Stimulated activated CD8-positive, alpha-beta memory T cell treated with anti-CD3 and anti-CD28 coated beads, Interleukin-4, amount 100 ng/mL, for 24 hours (primary cell): Measurements from ENCODE around the gene PROSER2.
"Not testable (repeated sequence)": the region's sequence is repeated elsewhere in the genome, so short reads cannot be mapped to it uniquely, and the experiment has no call there.

Source experiments
- DNase-seq: peaks from one replicate; pipeline ENCODE4 v3.0.0-alpha.2; 2020; ENCODE audit warnings: low read depth

The PROSER2 gene

DNA sequence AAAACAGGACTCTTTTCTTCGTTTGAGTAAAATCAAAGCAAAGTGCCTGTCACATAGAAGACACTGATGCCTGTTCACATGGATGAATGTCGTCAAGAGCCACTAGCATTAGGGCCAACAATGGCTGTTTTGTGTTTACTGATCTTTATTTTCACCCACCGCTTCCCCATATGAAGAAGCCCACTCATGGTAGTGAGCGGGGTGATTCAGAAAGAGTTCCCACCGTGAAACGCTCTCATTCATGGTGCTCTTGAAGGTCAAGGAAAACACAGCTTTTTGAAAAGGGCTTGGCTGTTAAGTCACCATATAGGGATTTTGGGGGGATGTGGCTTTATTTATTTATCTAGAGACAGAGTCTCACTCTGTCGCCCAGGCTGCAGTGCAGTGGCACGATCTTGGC, 12.5 kb downstream of the PROSER2 start:
- DNase-seq, result no peak

DNA sequence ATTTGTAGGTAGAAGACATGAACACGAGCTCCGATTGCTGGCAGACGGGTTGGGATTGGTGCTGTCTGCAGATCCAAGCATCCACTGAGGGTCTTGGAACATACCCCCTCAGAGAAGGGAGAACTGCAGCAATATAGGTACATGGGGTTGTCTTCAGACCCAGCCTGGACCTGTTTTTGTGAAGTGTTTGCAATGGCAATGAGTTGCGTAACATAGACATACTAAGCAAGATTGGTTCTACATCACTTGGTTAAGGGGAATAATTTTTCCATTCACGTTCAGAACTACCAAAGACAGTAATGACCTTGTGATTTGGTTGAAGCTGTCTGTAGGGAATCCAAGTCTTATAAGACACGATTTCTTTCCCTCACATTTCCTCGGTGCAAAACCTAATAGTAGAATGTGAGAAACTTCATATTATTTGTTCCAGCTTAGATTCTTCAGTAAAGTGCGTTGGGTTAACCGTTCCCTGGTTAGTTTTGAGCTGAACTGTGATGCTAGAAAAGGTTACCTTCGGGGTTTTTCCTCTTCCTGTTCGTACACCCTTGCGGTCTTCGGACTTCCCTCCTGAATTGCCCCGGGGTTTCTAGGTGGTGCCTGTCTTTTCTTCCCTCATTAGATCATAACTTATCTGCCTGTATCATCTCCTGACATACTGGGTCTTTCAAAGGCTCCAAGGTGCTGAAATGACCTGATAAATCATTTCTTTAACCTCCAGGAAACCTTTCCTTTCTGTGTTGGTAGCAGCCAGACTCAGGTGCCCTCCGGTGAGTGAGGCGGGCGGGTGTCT, 14.4 kb downstream of the PROSER2 start:
- no peak for DNase-seq

DNA sequence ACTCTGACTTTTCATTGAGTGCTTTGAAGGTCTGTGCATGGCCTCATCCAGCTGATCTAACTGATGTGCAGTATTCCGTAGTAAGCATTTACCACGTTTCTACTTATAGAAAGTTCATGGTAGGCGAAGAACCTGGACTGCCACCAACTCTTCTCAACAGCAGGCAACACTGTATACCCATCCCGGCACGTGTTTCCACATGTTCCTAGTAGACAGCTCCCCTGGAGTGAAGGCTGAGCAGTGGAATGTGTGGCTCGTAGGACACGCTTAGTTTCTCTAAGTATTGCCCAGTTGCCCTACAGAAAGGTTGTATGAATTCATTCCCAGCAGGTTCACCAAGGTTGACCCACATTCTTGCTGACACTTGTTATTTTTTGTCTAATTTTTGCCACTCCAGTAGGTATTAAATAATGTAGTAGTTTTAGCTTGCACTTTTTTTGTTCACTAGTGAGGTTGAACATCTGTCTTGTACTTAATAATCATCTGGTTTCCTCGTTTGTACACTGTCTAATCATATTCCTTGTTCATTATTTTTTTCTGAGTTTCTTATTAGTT, 15.2 kb downstream of the PROSER2 start:
- DNase-seq, result no peak

DNA sequence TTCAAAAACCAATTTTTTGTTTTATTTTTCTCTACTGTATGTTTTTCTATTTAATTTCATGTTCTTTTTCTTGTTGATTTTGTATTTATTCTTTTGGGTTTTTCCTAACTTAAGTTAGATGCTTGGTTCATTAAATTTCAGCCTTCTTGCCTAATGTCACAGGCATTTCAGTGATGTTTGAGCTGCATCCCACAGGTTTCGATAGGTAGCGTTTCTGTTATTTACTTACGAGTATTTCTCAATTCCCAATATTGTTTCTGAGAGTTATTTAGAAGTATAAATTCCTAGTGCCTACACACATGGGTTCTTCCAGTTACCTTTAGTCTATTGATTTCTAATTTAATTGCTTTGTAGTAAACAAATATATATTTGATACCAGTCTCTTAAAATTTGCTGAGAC, 18.2 kb downstream of the PROSER2 start:
- DNase-seq, result no peak

DNA sequence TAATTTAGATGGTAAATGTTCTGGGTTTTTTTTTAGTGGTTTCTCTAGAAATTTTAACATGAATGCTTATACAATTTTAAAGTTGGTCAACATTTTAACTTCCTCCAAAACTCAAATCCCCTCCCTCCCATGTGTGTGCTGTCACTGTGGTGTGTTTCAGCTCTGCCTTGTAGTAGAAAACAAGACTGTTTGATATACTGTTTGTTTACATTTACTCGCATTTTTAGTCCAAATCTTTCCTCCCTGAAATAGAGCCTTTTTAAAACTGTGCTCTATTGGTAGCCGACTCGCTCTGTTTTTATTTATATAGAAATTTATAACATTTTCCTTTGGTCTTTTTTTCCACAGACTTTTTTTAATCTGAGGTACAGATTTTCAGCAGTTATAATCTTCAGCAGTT, 19.3 kb downstream of the PROSER2 start:
- DNase-seq, result no peak

DNA sequence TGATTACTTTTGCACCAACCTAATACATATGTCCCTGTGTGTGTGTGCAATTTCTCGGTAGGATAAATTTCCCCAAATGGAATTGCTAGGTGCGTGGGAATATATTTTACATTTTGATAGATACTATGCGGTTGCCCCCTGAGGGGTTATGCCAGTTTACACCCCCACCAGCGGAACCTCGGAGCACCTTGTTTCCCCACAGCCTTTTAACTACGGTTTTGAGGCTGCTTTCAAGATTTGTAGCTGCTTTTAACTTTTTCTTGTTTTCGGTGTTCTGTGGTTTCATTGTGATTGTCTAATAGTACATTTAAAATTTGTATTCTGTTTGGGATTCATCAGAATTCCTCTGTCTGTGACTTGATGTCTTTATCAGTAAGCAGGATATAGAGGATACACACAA, 22.0 kb downstream of the PROSER2 start:
- DNase-seq, result no peak

DNA sequence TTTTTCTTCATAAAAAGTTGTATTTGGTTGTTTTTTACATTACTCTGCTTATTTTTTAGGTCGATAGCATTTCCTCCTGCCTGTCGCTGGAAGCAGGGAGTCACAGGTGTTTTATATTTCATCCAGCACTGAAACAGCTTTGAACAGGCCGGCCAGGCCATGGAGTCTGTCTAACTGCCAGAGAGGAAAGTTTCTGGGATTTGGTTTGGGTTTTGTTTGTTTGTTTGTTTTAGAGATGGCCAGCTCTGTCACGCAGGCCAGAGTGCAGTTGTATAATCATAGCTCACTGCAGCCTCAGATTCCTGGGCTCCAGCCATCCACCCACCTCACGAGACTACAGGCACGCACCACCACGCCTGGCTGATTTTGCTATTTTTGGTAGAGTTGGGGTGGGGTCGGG, 23.4 kb downstream of the PROSER2 start:
- no peak for DNase-seq

DNA sequence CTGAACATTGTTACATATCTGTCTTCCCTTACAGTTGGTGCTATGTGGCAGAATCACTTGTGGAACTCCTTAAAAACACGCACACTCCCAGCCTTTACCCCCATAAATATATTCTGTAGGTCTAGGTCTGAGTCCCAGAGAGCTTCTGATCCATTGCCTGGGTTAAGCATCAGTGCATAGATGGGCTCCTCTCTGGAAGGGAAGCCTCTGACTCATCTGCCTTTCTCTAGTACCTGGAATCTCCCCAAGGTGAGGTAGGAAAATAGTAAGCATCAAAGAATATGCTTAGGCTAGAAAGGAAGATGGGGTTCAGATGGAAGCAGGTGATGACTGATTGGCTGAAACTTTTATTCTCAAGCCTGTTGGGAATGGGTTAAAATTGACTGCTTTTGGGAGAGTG, 26.1 kb downstream of the PROSER2 start:
- no peak for DNase-seq

DNA sequence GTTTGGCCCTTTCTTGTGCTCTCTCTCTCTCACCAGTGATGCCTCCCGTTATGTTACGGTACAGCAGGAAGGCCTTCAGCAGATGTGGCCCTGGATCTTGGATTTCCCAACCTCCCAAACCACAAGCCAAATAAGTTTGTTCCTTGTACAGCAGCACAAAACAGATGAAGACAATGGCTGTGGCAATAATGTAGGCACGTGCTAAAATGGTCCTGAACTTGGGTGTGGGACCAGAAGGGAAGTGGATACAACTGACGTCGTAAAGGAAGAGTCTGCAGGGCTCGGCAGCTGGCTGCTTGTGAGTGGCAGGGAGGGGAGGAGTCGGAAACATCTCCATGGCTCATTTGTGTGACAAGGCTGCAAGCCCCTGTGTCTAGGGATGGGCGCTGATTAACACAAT, 26.8 kb downstream of the PROSER2 start:
- no peak for DNase-seq

DNA sequence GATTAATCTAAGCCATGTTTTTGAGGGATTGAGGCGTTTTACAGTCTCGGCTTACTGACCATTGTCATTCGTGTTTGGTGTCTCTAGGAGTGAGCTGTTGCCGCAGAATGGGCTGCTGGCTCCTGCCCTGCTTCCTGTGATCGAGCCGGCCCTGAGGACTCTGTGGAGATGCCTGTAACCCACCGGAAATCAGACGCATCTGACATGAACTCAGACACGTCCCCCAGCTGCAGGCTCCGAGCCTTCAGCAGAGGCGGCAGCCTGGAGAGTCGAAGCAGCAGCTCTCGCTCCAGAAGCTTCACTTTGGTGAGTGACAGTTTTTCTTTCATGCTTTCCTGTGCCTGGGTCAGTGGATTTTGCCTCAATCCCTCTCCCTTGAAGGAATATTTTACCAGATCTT, 28.8 kb downstream of the PROSER2 start:
- DNase-seq, result no peak

DNA sequence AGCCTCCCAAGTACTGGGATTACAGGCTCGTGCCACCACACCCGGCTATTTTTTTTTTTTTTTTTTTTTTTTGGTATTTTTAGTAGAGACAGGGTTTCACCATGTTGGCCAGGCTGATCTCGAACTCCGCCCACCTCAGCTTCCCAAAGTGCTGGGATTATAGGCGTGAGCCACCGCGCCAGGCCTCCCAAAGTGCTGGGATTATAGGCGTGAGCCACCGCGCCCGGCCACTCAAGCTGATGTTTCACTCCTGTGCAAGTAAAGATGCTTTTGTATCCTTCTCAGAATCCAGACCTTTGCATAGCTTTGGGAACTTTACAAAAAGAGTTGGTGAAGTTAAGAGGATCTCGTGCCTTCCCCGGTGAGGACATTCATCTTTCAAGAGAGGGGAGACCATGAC, 29.5 kb downstream of the PROSER2 start:
- DNase-seq, result not testable (repeated sequence)

DNA sequence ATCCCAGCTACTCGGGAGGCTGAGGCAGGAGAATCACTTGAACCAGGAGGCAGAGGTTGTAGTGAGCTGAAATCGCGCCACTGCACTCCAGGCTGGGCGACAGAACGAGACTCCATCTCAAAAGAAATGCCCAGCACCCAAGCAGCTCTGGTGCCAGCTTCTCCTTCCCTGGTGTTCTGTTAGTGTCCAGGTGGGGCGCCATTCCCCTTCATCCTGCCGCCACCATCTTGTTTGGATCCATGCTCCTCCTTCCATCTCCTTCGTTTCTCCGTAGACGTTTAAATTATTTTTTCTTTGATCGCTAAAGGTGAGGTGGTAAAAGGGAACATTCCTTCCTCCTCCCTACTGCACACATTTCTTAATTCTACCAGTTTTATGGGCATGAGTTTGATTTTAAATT, 30.3 kb downstream of the PROSER2 start:
- no peak for DNase-seq

DNA sequence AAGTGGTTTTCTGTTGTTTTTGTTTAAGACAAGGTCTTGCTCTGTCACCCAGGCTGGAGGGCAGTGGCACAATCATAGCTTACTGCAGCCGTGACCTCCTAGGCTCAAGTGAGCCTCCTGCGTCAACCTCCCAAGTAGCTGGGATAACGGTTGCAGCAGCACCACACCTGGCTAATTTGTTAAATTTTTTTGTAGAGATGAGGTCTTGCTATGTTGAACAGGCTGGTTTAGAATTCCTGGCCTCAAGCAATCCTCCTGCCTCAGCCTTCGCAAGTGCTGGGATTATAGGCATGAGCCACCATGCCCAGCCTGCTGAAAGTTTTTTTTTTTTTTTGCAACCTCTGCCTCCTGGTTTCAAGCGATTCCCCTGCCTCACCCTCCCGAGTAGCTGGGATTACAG, 31.1 kb downstream of the PROSER2 start:
- DNase-seq, result no peak

DNA sequence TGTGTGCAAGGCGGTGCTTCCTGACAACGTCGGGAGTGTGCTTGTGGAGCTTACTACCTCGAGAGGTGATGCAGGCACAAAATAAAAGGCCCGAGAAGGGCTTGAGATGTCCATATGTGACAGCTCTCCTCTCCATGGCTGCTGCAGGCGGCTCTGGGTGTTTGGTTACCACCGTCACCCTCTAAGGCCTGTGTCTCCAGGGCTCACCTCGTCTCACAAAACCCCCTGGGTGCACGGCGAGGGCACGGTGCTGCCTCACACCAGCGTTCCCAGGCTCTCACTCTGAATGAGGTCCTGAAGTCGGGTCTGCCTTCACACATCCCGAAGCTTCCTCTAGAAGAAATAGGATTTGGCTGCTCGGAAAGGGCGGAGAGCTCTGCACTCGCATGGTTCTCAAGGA, 32.9 kb downstream of the PROSER2 start:
- no peak for DNase-seq

DNA sequence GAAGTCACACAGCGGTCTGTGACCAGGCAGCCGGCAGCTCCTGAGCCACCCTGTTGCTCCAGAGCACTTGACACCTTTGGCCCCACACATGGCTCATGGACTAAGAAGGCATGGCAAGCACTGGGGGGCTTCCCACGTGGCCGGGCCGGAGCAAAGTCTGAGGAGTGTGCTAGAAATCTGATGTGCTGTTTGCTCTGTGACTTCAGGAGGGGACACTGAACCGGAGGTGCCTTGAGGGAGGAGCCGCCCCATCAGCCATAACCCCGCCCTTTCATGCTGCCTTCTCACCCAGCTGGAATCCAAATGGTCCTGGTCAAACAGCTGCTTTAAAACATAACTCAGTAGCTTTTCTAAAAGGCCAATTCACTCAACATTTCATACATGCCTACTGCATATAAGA, 33.5 kb downstream of the PROSER2 start:
- no peak for DNase-seq

DNA sequence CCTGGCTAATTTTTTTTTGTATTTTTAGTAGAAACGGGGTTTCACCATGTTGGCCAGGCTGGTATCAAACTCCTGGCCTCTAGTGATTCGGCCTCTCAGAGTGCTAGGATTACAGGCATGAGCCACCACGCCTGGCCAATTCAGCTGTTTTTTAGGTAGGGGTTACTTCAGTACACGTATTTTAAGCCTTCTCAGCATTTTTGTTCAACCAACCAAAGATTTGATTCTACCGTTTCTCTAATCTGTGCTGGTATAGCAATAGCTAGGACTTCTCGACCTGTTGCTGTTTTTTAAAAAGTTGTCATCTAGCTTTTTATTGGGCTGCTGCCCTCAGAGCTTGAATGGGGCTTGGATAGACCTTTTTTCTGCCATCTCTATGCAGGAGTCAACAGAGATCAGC, 34.9 kb downstream of the PROSER2 start:
- no peak for DNase-seq

DNA sequence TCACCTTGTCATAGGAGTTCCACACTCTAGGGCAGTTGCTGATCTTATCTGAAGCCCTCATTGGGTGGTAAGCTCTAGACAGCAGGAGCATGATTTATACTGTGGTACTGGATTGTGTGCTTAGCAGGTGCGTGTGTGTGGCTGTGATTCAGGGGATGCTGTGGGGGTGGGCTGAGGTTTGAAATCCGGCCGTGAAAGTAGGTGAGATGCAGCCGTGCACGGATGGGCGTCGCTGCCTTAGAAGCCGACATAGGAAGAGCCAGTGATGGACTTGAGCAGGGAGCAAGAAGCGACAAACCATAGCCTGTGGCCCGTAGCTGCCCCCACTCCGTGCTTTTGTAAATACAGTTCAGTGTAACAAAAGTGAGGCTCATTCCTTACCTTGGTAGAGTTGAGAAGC, 38.2 kb downstream of the PROSER2 start:
- no peak for DNase-seq

DNA sequence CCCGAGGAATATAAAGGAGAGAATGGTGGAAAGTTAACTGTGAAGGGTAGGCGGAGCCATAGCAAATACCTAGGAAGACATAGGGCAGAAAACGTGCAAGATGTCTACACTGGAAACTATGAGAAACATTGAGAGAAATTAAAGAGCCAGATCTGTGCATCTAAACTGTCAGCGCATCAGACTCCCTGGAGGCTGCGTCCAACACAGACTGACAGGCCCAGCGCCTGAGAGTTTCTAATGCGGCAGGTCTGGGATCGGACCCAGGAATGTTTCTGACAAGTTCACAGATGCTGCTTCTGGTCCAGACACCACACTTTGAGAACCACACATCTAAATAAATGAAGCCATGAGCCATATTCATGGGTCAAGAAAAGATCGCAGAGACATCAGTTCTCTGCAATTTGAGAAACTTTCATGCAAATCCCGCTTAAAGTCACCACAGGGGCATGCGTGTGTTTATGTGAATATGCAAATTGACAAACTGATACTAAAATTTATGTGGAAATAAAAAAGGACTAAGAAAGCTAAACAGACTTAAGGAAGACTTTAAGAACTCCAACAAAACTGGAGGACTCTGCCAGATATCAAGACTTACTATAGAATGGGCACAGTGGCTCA, 38.8 kb downstream of the PROSER2 start:
- no peak for DNase-seq

DNA sequence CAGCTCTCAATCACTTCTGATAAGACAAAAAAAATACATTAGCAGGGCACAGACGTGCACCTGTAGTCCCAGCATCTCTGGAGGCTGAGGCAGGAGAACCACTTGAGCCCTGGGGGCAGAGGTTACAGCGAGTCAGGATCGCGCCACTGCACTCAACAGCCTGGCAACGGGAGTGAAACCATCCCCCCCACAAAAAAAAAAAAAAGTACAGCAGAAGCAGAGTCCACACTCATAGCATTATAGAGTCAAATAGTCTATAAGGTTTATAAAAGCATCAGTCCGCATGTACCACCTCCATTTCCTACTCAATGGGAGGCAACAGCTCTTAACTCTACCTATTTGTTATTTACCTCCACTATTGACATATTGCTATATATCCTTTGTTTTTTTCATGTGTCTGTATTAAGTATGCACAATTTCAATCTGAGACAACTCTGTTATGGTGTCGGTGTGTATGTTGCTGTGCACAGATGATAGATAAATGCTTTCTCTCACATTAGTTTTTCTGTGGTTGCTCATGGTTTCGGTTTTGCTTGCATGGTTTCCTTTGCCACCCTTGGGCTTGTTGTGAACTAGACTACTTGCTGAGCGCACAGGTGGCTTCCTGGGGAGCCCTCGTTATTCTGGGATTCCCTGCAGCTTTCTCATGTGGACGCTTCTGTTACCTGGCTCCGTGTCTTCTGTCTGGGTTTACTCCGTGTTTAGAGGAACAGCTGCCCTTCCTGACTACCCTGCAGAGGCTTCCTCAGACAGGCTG, 40.4 kb downstream of the PROSER2 start:
- DNase-seq, result no peak

DNA sequence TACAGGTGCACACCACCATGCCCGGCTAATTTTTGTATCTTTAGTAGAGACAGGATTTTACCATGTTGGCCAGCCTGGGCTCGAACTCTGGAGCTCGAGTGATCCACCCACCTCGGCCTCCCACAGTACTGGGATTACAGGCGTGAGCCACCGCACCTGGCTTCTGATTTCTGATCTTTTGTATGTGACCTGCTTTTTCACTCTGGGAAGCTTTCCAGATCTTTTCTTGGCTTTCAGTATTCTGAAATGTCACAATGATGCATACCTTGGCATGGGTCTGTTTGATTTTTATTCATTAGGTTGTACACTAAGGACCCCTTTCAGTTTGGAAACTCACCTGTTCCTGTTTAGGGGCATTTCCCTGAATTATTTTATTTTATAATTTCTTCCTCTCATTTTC, 41.6 kb downstream of the PROSER2 start:
- no peak for DNase-seq

DNA sequence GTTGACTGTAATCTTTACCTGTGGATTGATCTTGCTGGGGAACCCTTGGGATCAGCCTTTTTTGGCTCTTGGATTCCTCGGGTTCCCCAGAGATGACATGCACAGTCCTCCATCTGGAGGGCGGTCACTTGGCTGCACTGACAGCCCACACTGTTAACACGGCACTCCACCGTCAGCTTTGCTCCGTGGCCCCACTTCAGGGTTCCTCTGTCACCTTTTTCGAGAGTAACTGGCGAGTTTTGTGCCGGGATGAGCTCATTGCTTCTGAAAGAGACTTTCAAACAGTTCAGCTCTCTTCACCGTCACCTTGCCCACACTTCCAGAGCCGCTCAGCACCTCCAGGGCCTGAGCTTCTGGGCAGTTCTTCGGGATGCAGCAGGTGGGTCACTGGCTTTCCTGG, 42.4 kb downstream of the PROSER2 start:
- no peak for DNase-seq

DNA sequence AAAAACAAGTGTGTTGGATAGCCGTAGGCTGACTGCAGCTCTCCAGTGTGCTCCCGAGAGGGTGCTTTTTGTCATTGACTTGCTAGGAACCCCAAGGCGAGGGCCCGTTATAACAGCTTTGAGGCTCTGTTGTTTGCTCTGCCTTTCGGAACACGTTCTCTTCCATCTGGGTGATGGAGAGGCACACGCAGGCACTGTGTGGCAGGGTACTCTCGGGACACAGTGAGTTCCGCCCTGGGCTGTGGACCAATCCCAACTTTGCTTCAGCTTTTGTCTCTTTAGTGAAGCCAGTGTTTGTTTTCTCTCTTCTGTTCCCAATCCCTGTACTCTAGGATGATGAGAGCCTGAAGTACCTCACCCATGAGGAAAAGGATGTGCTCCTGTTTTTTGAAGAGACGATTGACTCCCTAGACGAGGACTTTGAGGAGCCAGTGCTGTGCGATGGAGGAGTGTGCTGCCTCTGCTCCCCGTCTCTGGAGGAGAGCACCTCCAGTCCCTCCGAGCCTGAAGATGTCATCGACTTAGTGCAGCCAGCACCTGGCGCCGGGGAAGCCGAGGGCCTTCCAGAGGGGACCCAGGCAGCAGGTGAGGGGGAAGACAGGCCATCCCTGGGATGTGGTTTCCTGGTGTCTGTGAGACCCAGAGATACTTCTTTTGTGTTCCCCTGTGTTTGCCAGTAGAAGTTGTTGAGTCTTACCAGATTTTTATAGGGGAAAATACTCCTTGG, 43.2 kb downstream of the PROSER2 start:
- no peak for DNase-seq
